Left lung (tissue), 10 donors: ENCODE data around the gene PLK1. TPM values are rescaled to one million over a fixed set of nuclear protein-coding genes. Genes with fewer than 3 reads are reported as not detected.

ENCODE experiments used
- ATAC-seq: fragments of 200-7000 bp; cut with Tn5 transposase; one replicate; pipeline ENCODE4 v1.9.1; 2020; ENCODE audit warnings: moderate library complexity
- DNase-seq, 4 donors: peaks; one replicate each; pipeline ENCODE4 v3.0.0-alpha.2; 2013 to 2020
- H3K27ac ChIP-seq, 2 donors: fragments of 200-600 bp; sonication (generic) in 1 of 2; one replicate each; pipeline versions ENCODE4 v1.5.0 to v1.8.0; 2020 to 2021
- H3K27me3 ChIP-seq, 2 donors: fragments of 200-600 bp; sonication (generic) in 1 of 2; one replicate each; pipeline versions ENCODE4 v1.5.0 to v1.8.0; 2020 to 2021
- H3K36me3 ChIP-seq, 2 donors: fragments of 200-600 bp; sonication (generic) in 1 of 2; one replicate each; pipeline versions ENCODE4 v1.5.0 to v1.8.0; 2020 to 2021
- H3K4me1 ChIP-seq, 2 donors: fragments of 200-600 bp; one replicate each; pipeline ENCODE4 v1.8.0; 2021
- H3K4me3 ChIP-seq, 2 donors: fragments of 200-600 bp; sonication (generic) in 1 of 2; one replicate each; pipeline versions ENCODE4 v1.5.0 to v1.8.0; 2020 to 2021; ENCODE audit warnings: mild to moderate bottlenecking in 1 of 2
- H3K9me3 ChIP-seq, 2 donors: fragments of 200-600 bp; sonication (generic) in 1 of 2; one replicate each; pipeline versions ENCODE4 v1.5.0 to v1.8.0; 2020 to 2021
- intact Hi-C, 2 donors: fragments of 100-400 bp; cut with DNase I; formaldehyde crosslinking; loops; one replicate each; pipeline versions ENCODE4 v1.11.2 to v1.14.2; 2022
- polyA plus RNA-seq, 6 donors: library from polyadenylated mRNA; unstranded; fragments of 120-200 nt; gene quantifications; one replicate each; pipeline ENCODE4 v1.2.1, GENCODE V29; 2013; ENCODE audit not compliant: insufficient read length in 6 of 6
- total RNA-seq, 2 donors: library from RNA; stranded (reverse); fragmentation: NEBNext Ultra II Directional; extraction: Animal tissue kit (Norgen Biotek cat#: 25700); gene quantifications; one replicate each; pipeline ENCODE4 v1.2.1, GENCODE V29; 2021
- TF ChIP-seq, protein P1 (sequence below), 2 donors: fragments of 200-600 bp; sonication (generic) in 1 of 2; IDR thresholded peaks; one replicate each; pipeline versions ENCODE4 v1.5.0 to v1.8.0; 2021; ENCODE audit warnings: antibody characterized with exemption in 2 of 2
- donor health status: DM: no; HTN: yes; CAD: no.
- donor health status: DM: no; HTN: no; CAD: no.

The PLK1 gene
- total and polyA plus RNA-seq, 8 donors, result 3.0 to 52.5 (median 22.6) TPM

DNA sequence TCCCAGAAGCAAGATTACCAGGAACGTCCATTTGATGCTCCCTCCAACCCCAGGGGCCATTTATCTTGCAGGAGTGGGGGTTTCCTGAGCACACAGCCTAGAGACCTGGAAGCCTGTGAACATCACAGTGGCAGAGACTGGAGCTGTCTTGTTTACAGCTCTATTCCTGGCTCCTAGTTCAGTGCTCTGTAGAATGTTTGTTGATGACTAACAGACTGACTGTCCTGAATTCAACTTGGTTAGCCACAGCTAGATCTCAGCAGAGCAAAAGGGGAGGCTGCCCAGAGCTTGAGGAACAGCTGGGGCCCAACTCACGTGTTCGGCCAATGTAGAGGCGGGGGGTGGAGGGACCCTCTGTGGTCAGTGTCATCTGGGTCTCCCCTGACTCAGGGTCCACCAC, 27.8 kb downstream of the PLK1 start:
- DNase-seq, result no peak
- H3K36me3 ChIP-seq, result no peaks in the 10 kb centered on the region
- H3K4me1 ChIP-seq, result no peaks in the 10 kb centered on the region
- H3K27me3 ChIP-seq, result peaks cover 0 to 26% of the 10 kb centered on the region in 2 donors
- intact Hi-C loops, result no loop called here
- TF ChIP-seq, protein P1, sequence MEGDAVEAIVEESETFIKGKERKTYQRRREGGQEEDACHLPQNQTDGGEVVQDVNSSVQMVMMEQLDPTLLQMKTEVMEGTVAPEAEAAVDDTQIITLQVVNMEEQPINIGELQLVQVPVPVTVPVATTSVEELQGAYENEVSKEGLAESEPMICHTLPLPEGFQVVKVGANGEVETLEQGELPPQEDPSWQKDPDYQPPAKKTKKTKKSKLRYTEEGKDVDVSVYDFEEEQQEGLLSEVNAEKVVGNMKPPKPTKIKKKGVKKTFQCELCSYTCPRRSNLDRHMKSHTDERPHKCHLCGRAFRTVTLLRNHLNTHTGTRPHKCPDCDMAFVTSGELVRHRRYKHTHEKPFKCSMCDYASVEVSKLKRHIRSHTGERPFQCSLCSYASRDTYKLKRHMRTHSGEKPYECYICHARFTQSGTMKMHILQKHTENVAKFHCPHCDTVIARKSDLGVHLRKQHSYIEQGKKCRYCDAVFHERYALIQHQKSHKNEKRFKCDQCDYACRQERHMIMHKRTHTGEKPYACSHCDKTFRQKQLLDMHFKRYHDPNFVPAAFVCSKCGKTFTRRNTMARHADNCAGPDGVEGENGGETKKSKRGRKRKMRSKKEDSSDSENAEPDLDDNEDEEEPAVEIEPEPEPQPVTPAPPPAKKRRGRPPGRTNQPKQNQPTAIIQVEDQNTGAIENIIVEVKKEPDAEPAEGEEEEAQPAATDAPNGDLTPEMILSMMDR (IDR thresholded peaks at IDR 0.05), result no peak
- H3K9me3 ChIP-seq, result peaks cover 0 to 23% of the 10 kb centered on the region in 2 donors
- ATAC-seq, result no peak
- no peak overlapping the region for H3K27ac ChIP-seq
- H3K4me3 ChIP-seq, result no peak overlapping the region

DNA sequence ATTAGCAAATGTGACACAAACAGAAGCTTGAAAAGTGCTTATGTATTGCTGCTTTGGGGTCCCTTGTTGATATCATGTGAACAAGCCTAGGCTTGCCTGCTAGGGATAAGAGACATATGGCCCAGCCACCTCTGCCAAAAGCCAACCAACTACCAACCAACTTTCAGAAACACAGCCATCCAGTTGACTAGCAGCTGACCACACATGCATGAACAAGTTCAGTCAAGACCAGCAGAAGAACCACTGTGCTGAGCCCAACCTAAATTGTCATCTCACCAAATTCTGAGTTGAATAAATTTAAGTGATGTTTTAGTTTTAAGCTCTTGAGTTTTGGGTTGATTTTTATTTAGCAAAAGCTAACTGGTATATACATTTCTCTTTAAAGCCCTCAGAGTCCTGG, 30.8 kb downstream of the PLK1 start:
- Histone ChIP-seq H3K27me3 (peaks cover 13 to 56% of the 10 kb centered on the region in 2 donors), H3K27ac (no peak overlapping the region), H3K9me3 (peaks cover 0 to 18% of the 10 kb centered on the region in 2 donors), H3K36me3 (no peaks in the 10 kb centered on the region), H3K4me1 (no peaks in the 10 kb centered on the region), H3K4me3 (no peak overlapping the region)
- ATAC-seq, result no peak
- DNase-seq, result no peak
- intact Hi-C loops, result no loop called here
- TF ChIP-seq, protein P1 (IDR thresholded peaks at IDR 0.05), result no peak

DNA sequence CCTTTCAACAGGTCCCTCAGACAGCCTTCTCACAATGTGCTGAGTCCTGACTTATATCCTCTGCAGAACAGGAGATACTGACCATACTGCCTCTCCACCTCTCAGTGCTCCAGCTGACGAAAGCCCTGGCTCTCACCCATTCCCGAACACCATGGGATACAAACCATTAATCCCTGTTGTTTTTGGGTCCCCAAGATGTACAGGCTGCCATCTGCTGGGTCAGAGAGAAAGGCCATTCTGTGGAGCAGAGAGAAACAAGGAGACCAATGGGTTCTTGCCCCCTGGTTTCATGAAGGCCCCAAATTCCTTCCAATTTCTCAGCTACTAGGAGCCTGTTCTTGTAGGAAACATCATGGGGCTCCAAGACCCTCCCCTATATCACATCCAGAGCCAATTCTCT, 31.3 kb downstream of the PLK1 start:
- Histone ChIP-seq H3K9me3 (peaks cover 0 to 18% of the 10 kb centered on the region in 2 donors), H3K36me3 (no peaks in the 10 kb centered on the region), H3K4me3 (no peak overlapping the region), H3K4me1 (no peaks in the 10 kb centered on the region), H3K27ac (no peak overlapping the region), H3K27me3 (peaks cover 13 to 61% of the 10 kb centered on the region in 2 donors)
- ATAC-seq (no peak), DNase-seq (no peak)
- TF ChIP-seq, protein P1 (IDR thresholded peaks at IDR 0.05), result no peak
- intact Hi-C loops, result no loop called here

DNA sequence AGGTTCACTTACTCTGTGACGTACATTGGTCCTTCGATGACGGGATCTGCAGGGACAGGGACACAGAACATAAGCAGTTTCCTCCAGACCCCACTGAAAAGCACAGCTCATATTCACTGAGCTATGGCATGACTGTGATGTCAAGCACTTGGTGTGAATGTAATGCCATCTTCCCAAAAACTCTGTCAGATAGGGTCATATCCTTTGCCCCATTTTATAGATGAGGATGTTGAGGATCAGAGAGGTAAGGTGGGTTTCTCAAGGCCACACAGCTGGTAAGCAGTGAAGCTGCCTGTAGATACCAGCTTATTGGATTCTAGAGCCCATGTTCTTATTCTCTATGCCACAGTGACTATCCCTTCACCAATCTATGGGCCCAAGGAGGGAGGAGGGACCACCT, 31.8 kb downstream of the PLK1 start:
- H3K27me3 ChIP-seq, result peaks cover 13 to 66% of the 10 kb centered on the region in 2 donors
- no peak overlapping the region for H3K4me3 ChIP-seq
- no peaks in the 10 kb centered on the region for H3K36me3 ChIP-seq
- H3K27ac ChIP-seq, result no peak overlapping the region
- TF ChIP-seq, protein P1 (IDR thresholded peaks at IDR 0.05), result no peak
- no peak for ATAC-seq
- no peaks in the 10 kb centered on the region for H3K4me1 ChIP-seq
- H3K9me3 ChIP-seq, result peaks cover 0 to 18% of the 10 kb centered on the region in 2 donors
- DNase-seq, result no peak
- intact Hi-C loops, result no loop called here

DNA sequence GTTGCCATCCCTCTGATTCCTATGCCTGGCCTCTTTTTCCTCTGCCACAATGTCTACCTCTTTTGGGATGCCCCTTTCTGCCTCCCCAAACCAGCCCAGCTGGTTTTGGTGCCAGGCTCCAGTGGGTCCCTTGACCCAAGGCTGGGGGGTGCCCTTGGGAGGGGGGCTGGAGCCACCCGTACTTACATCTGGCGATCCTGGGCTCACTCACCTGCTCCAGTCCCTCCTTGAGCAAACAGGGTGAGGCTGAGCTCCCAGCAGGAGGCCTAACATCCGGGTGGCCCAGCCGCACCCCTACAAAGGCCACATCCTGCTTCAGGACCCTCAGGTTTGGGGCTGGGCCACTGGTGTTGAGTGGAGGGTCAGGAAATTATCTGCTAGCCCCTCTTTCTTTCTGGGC, 33.1 kb downstream of the PLK1 start:
- H3K4me1 ChIP-seq, result no peaks in the 10 kb centered on the region
- H3K27me3 ChIP-seq, result peaks cover 13 to 66% of the 10 kb centered on the region in 2 donors
- no peaks in the 10 kb centered on the region for H3K36me3 ChIP-seq
- intact Hi-C loops, result no loop called here
- H3K9me3 ChIP-seq, result peaks cover 0 to 18% of the 10 kb centered on the region in 2 donors
- H3K4me3 ChIP-seq, result no peak overlapping the region
- DNase-seq, result no peak
- ATAC-seq, result no peak
- TF ChIP-seq, protein P1 (IDR thresholded peaks at IDR 0.05), result no peak
- no peak overlapping the region for H3K27ac ChIP-seq
